Uterus (tissue), 2 donors: ENCODE results near the gene USP35.

Experiments used
- CTCF ChIP-seq, 4 experiments: fragments of 200-600 bp in 2 of 4; fragments of 450-650 bp in 2 of 4; sonication (generic) in 2 of 4; IDR thresholded peaks; one replicate each; pipeline ENCODE4 v1.5.1; 2016 to 2019; ENCODE audit warnings: antibody characterized with exemption in 4 of 4, mild to moderate bottlenecking in 2 of 4, moderate library complexity in 1 of 4
- POLR2A ChIP-seq, 2 donors: fragments of 450-650 bp; IDR thresholded peaks; one replicate each; pipeline ENCODE4 v1.6.1; 2016; ENCODE audit warnings: antibody characterized with exemption in 2 of 2, mild to moderate bottlenecking in 1 of 2, moderate library complexity in 1 of 2

- no peak for TF ChIP-seq POLR2A (IDR thresholded peaks at IDR 0.05)
- no peak for TF ChIP-seq CTCF (IDR thresholded peaks at IDR 0.05)
Observed at GRCh38 chr11:78251083-78251775, 62.5 kb downstream of the USP35 start.
